ENCODE data around the gene TRIM17.

The TRIM17 gene

GRCh38 chr1:228369608-228370438, 46.8 kb downstream of the TRIM17 start:
- ChIA-PET POLR2A (no interaction called here), CTCF (no interaction called here)
- no peak for TF ChIP-seq CTCF (IDR thresholded peaks at IDR 0.05; ENCODE audit: insufficient read depth, low read length, missing control alignments)
- no peak for DNase-seq (ENCODE audit: low read depth, low spot score)
- no peak overlapping the region for H3K4me3 ChIP-seq (ENCODE audit: low read depth, low read length)

GRCh38 chr1:228368801-228369607, 47.7 kb downstream of the TRIM17 start:
- CTCF ChIA-PET = no interaction called here
- no peak for TF ChIP-seq CTCF (IDR thresholded peaks at IDR 0.05; ENCODE audit: insufficient read depth, low read length, missing control alignments)

GRCh38 chr1:228367798-228368791, 48.6 kb downstream of the TRIM17 start:
- no peak for TF ChIP-seq CTCF (IDR thresholded peaks at IDR 0.05; ENCODE audit: insufficient read depth, low read length, missing control alignments)
- H3K4me3 ChIP-seq (ENCODE audit: low read depth, low read length) = no peak overlapping the region
- DNase-seq (ENCODE audit: low read depth, low spot score) = no peak
- ChIA-PET CTCF (no interaction called here), POLR2A (no interaction called here)

More at GRCh38 chr1:228368801-228369607, 47.7 kb downstream of the TRIM17 start:
- DNase-seq (ENCODE audit: low read depth, low spot score) = no peak
- POLR2A ChIA-PET = no interaction called here
- H3K4me3 ChIP-seq (ENCODE audit: low read depth, low read length) = no peak overlapping the region

GRCh38 chr1:228366866-228367741, 49.6 kb downstream of the TRIM17 start:
- TF ChIP-seq CTCF (IDR thresholded peaks at IDR 0.05; ENCODE audit: insufficient read depth, low read length, missing control alignments) = no peak
- ChIA-PET POLR2A (no interaction called here), CTCF (no interaction called here)
- H3K4me3 ChIP-seq (ENCODE audit: low read depth, low read length) = no peak overlapping the region
- DNase-seq (ENCODE audit: low read depth, low spot score) = no peak

- POLR2A ChIA-PET = no interaction called here
- no peak for TF ChIP-seq CTCF (IDR thresholded peaks at IDR 0.05; ENCODE audit: insufficient read depth, low read length, missing control alignments)
- DNase-seq (ENCODE audit: low read depth, low spot score) = no peak
- CTCF ChIA-PET = no interaction called here
- H3K4me3 ChIP-seq (ENCODE audit: low read depth, low read length) = no peak overlapping the region
Measured at GRCh38 chr1:228366062-228366865, 50.4 kb downstream of the TRIM17 start.

Data from AG04449 (cell line).